Neural progenitor cell (in vitro differentiated cells): ENCODE results near the gene SPAG9. TPM values are rescaled to one million over a fixed set of nuclear protein-coding genes. Genes with fewer than 3 reads are reported as not detected.
A peak's percentile ranks its signal among the peaks of the same experiment; 100 is the strongest.

Experiments used
- DNase-seq: peaks from one replicate; pipeline ENCODE4 v3.0.0-alpha.2; 2016; ENCODE audit warnings: low spot score
- H2AFZ ChIP-seq: fragments of 200-600 bp; sonication (generic); replicated peaks from 2 replicates; pipeline ENCODE4 v1.6.1; 2016; ENCODE audit warnings: antibody characterized with exemption
- H3F3A ChIP-seq: fragments of 200-600 bp; sonication (generic); 2 replicates; pipeline ENCODE4 v1.6.1; 2016; ENCODE audit warnings: antibody characterized with exemption, low read depth
- H3K27ac ChIP-seq: fragments of 200-600 bp; sonication (generic); 2 replicates; pipeline ENCODE4 v1.5.1; 2016; ENCODE audit warnings: mild to moderate bottlenecking
- H3K27me3 ChIP-seq: fragments of 200-600 bp; sonication (generic); 2 replicates; pipeline ENCODE4 v1.6.1; 2016; ENCODE audit warnings: mild to moderate bottlenecking, moderate library complexity
- H3K36me3 ChIP-seq: fragments of 200-600 bp; sonication (generic); 2 replicates; pipeline ENCODE4 v1.5.1; 2016
- H3K4me1 ChIP-seq: fragments of 200-600 bp; sonication (generic); 2 replicates; pipeline ENCODE4 v1.6.1; 2016; ENCODE audit warnings: mixed run types
- H3K4me2 ChIP-seq: fragments of 200-600 bp; sonication (generic); 2 replicates; pipeline ENCODE4 v1.6.1; 2016
- H3K4me3 ChIP-seq: fragments of 200-600 bp; sonication (generic); 2 replicates; pipeline ENCODE4 v1.5.1; 2016
- H3K79me2 ChIP-seq: fragments of 200-600 bp; sonication (generic); 2 replicates; pipeline ENCODE4 v1.6.1; 2016; ENCODE audit warnings: low read depth
- H3K9ac ChIP-seq: fragments of 200-600 bp; sonication (generic); 2 replicates; pipeline ENCODE4 v1.6.1; 2016
- H3K9me3 ChIP-seq: fragments of 200-600 bp; sonication (generic); 2 replicates; pipeline ENCODE4 v1.5.1; 2016; ENCODE audit warnings: low read depth
- H4K20me1 ChIP-seq: fragments of 200-600 bp; sonication (generic); 2 replicates; pipeline ENCODE4 v1.6.1; 2016; ENCODE audit warnings: low read depth
- H3K27ac Mint-ChIP-seq: 3 replicates; pipeline ENCODE4 v1.8.0; 2021; ENCODE audit warnings: mixed read lengths
- H3K27me3 Mint-ChIP-seq: 2 replicates; pipeline ENCODE4 v1.8.0; 2022; ENCODE audit warnings: low read depth, mild to moderate bottlenecking, inconsistent platforms, moderate library complexity, mixed read lengths; ENCODE audit not compliant: insufficient read depth
- H3K36me3 Mint-ChIP-seq: 3 replicates; pipeline ENCODE4 v1.8.0; 2021; ENCODE audit warnings: mixed read lengths
- H3K4me1 Mint-ChIP-seq: 3 replicates; pipeline ENCODE4 v1.8.0; 2021; ENCODE audit warnings: mixed read lengths
- H3K4me3 Mint-ChIP-seq: 3 replicates; pipeline ENCODE4 v1.8.0; 2021; ENCODE audit warnings: mild to moderate bottlenecking, moderate library complexity, mixed read lengths
- H3K9me3 Mint-ChIP-seq: 3 replicates; pipeline ENCODE4 v1.8.0; 2020; ENCODE audit warnings: mixed read lengths
- EZH2 ChIP-seq: fragments of 200-600 bp; sonication (generic); IDR thresholded peaks from 2 replicates; pipeline ENCODE4 v1.6.1; 2017; ENCODE audit warnings: antibody characterized with exemption, mild to moderate bottlenecking, moderate library complexity
- EZH2phosphoT487 ChIP-seq: fragments of 200-600 bp; sonication (generic); IDR thresholded peaks from 2 replicates; pipeline ENCODE4 v1.6.1; 2017; ENCODE audit warnings: antibody characterized with exemption
- total RNA-seq: library from RNA; depleted of rRNA; stranded (reverse); fragments of >200 nt; gene quantifications from 2 replicates; pipeline ENCODE4 v1.2.3, GENCODE V29; 2015; ENCODE audit warnings: low replicate concordance
- TF ChIP-seq, protein P1 (sequence below): fragments of 200-600 bp; sonication (generic); IDR thresholded peaks from 2 replicates; pipeline ENCODE4 v1.5.1; 2017; ENCODE audit warnings: antibody characterized with exemption, mild to moderate bottlenecking

SPAG9 gene
- total RNA-seq, 1 donor from 2014 or later = 99.5 TPM

DNA sequence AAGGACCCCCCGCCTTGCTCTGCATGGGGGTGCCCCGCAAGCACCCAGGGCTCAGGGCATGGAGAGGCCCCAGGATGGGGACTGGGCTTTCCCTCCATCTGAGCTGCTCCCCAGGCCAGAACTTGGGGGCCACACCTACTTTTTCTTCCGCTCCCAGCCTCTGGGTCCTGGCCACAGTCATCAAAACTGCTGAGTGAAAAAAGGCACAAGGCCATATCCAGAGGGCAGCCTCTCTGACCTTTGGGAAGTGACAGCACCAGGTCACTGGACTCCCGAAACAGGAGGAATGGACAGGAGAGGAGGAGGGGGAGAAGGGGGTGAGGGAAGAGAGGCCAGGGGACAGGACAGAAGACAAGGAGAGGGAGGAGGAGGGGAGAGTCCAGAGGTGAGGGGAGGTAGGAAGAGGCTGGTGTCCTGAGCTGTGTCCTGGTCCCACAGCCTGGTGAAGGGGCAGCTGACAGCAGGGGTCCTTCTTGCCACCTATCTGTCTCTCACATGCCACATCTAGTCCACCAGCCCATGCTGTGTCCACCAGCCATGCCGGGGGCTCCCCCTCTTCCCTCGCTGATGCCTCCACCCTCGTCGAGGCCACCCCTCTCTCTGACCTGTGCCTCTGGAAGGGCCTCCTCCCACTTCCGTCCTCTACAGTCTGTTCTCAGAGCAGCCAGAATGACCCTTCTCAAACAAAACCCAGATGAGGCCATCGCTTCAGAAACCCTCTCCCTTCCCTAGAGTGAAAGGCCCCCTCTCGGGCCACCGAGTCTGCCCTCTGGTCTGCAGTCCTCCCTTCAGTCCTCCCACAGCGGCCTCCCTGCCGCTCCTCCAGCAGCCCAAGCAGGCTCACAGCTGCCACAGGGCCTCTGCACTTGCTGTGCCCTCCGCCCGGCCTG is 180.6 kb downstream of the SPAG9 start:
- Histone ChIP-seq H3K4me2 (no peak overlapping the region), H3K79me2 (no peaks in the 10 kb centered on the region), H3K27ac (no peak overlapping the region), H3F3A (peaks cover 15% of the 10 kb centered on the region), H3K27me3 (peaks cover 35% of the 10 kb centered on the region), H4K20me1 (no peaks in the 10 kb centered on the region), H3K4me1 (peaks cover 13% of the 10 kb centered on the region), H3K9me3 (no peaks in the 10 kb centered on the region), H3K9ac (no peak overlapping the region), H3K4me3 (no peak overlapping the region), H2AFZ (no peak overlapping the region), H3K36me3 (no peaks in the 10 kb centered on the region)
- Mint-ChIP-seq H3K9me3 (no peaks in the 10 kb centered on the region), H3K27me3 (peaks cover 14% of the 10 kb centered on the region), H3K4me3 (no peak overlapping the region), H3K27ac (peak overlapping the region; percentile 90), H3K36me3 (no peaks in the 10 kb centered on the region), H3K4me1 (peaks cover 26% of the 10 kb centered on the region)
- TF ChIP-seq EZH2 = no peak
- no peak for TF ChIP-seq EZH2phosphoT487
- TF ChIP-seq, protein P1, sequence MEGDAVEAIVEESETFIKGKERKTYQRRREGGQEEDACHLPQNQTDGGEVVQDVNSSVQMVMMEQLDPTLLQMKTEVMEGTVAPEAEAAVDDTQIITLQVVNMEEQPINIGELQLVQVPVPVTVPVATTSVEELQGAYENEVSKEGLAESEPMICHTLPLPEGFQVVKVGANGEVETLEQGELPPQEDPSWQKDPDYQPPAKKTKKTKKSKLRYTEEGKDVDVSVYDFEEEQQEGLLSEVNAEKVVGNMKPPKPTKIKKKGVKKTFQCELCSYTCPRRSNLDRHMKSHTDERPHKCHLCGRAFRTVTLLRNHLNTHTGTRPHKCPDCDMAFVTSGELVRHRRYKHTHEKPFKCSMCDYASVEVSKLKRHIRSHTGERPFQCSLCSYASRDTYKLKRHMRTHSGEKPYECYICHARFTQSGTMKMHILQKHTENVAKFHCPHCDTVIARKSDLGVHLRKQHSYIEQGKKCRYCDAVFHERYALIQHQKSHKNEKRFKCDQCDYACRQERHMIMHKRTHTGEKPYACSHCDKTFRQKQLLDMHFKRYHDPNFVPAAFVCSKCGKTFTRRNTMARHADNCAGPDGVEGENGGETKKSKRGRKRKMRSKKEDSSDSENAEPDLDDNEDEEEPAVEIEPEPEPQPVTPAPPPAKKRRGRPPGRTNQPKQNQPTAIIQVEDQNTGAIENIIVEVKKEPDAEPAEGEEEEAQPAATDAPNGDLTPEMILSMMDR = no peak
- no peak for DNase-seq

DNA sequence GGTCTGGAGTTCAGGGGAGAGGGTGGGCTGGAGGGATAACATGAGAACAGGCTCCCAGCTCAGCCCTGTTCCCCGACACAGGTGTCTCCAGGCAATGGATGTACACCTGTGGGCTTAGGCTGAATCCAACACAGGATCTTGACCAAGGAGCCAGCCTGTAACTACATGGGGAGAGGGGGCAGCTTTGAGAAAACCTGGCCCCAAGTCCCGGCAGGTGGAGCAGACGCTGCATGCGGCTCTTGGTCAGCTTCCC is 181.2 kb downstream of the SPAG9 start:
- H3K4me1 ChIP-seq = peaks cover 8% of the 10 kb centered on the region
- H3K27me3 Mint-ChIP-seq = peaks cover 14% of the 10 kb centered on the region
- TF ChIP-seq, protein P1 = no peak
- TF ChIP-seq EZH2phosphoT487 = no peak
- TF ChIP-seq EZH2 = no peak
- H3K9me3 Mint-ChIP-seq = no peaks in the 10 kb centered on the region
- DNase-seq = no peak
- no peaks in the 10 kb centered on the region for H3K79me2 ChIP-seq
- H3F3A ChIP-seq = peaks cover 11% of the 10 kb centered on the region
- no peak overlapping the region for H3K4me3 ChIP-seq
- peak overlapping the region; percentile 69 for H3K27ac Mint-ChIP-seq
- no peaks in the 10 kb centered on the region for H3K36me3 ChIP-seq
- H3K9ac ChIP-seq = no peak overlapping the region
- H3K4me2 ChIP-seq = no peak overlapping the region
- peaks cover 30% of the 10 kb centered on the region for H3K27me3 ChIP-seq
- H4K20me1 ChIP-seq = no peaks in the 10 kb centered on the region
- no peaks in the 10 kb centered on the region for H3K9me3 ChIP-seq
- no peak overlapping the region for H2AFZ ChIP-seq
- peaks cover 26% of the 10 kb centered on the region for H3K4me1 Mint-ChIP-seq
- no peak overlapping the region for H3K27ac ChIP-seq
- H3K4me3 Mint-ChIP-seq = no peak overlapping the region
- H3K36me3 Mint-ChIP-seq = no peaks in the 10 kb centered on the region

DNA sequence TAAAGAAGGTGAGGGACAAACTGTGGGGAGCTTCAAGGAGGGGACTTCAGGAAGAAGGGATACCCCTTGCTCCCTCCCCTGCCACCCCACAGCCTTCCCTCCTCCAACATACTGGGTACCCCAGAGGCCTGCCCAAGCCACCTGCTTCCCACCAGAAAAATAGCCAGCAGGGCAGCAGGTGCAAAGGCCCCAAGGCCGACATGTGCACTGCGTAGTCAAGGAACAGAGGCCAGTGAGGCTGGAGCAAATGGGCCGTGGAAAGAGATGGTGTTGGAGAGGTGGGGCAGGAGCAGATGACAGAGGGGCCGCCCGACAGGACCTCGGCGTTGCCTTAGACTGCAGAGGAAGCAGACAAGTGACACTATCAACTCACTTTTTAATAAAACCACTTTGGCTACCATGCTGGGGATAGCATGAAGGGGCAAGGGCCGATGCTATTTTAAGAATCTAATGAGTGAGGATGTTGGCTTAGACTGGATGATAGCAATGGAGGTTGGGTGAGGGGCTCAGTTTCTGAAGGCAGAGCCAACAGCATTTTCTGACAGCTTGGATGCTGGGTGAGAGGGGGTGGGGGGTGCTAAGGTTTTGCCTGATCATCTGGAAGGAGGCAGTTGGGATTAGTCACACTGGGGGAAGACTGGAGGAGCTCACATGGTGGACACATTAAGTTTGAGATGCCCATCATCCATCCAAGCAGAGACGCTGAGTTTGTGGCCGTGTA is 181.7 kb downstream of the SPAG9 start:
- Histone ChIP-seq H3K36me3 (no peaks in the 10 kb centered on the region), H3K27me3 (peaks cover 25% of the 10 kb centered on the region), H3K27ac (no peak overlapping the region), H3K4me1 (peaks cover 3% of the 10 kb centered on the region), H2AFZ (no peak overlapping the region), H3K9me3 (no peaks in the 10 kb centered on the region), H3K9ac (no peak overlapping the region), H3K4me2 (no peak overlapping the region), H3K79me2 (no peaks in the 10 kb centered on the region), H3F3A (peaks cover 7% of the 10 kb centered on the region), H4K20me1 (no peaks in the 10 kb centered on the region), H3K4me3 (no peak overlapping the region)
- no peak for DNase-seq
- TF ChIP-seq EZH2 (no peak), EZH2phosphoT487 (no peak)
- TF ChIP-seq, protein P1 = no peak
- Mint-ChIP-seq H3K4me1 (peaks cover 26% of the 10 kb centered on the region), H3K27ac (peak overlapping the region; percentile 69), H3K4me3 (peak overlapping the region; percentile 4), H3K27me3 (peaks cover 14% of the 10 kb centered on the region), H3K9me3 (no peaks in the 10 kb centered on the region), H3K36me3 (no peaks in the 10 kb centered on the region)
